ENCODE data around the gene TBK1. TPM values are rescaled to one million over a fixed set of nuclear protein-coding genes. Genes with fewer than 3 reads are reported as not detected.

TBK1 gene
- total RNA-seq, 1 experiment from 2014 or later = 32.4 TPM

GRCh38 chr12:64478661-64479060 lies 26.7 kb downstream of the TBK1 start:
- intact Hi-C loops (cut with micrococcal nuclease; ENCODE audit: unreplicated experiment) = no loop called here

GRCh38 chr12:64480148-64480547 lies 28.2 kb downstream of the TBK1 start:
- peaks cover 42% of the 10 kb centered on the region for H3K36me3 ChIP-seq (ENCODE audit: control insufficient read depth, insufficient read depth, low read length)
- H3K9me3 ChIP-seq (ENCODE audit: control insufficient read depth, insufficient read depth, low read depth, low read length) = no peaks in the 10 kb centered on the region
- POLR2A ChIA-PET = no interaction called here
- no peak overlapping the region for H3K4me3 ChIP-seq (ENCODE audit: low read depth in 2 of 2, low read length in 2 of 2)
- intact Hi-C loops (cut with micrococcal nuclease; ENCODE audit: unreplicated experiment) (no loop called here), in situ Hi-C loops (cut with HindIII; ENCODE audit: low pct_unique_long_range_greater_than_20kb, low sequenced_read_pairs) (no loop called here)
- no peak for TF ChIP-seq TCF7L2 (IDR thresholded peaks at IDR 0.05; ENCODE audit: low read depth, low read length)
- no peak for TF ChIP-seq SIN3A (IDR thresholded peaks at IDR 0.05; ENCODE audit: borderline replicate concordance, insufficient read depth, low read depth, low read length)
- no peak for TF ChIP-seq CTCF (IDR thresholded peaks at IDR 0.05)
- TF ChIP-seq REST (IDR thresholded peaks at IDR 0.05; ENCODE audit: insufficient read depth in 1 of 2, low read depth in 2 of 2, low read length in 1 of 2) = no peak
- no peak for TF ChIP-seq POLR2AphosphoS5 (IDR thresholded peaks at IDR 0.05; ENCODE audit: low read depth, low read length)
- BruUV-seq (replicated peaks) = no TSS peak
- no peaks in the 10 kb centered on the region for H3K27me3 ChIP-seq (ENCODE audit: control insufficient read depth, insufficient read depth, low read length)
- CTCF ChIA-PET = no interaction called here
- no peak overlapping the region for H3K27ac ChIP-seq (ENCODE audit: low read length)
- no peaks in the 10 kb centered on the region for H3K4me1 ChIP-seq (ENCODE audit: control insufficient read depth, insufficient read depth, low read length)
- no peak for ATAC-seq
- DNase-seq (ENCODE audit: low read depth, low spot score) = no peak

More at GRCh38 chr12:64478661-64479060, 26.7 kb downstream of the TBK1 start:
- no peaks in the 10 kb centered on the region for H3K4me1 ChIP-seq (ENCODE audit: control insufficient read depth, insufficient read depth, low read length)
- no peak for TF ChIP-seq TCF7L2 (IDR thresholded peaks at IDR 0.05; ENCODE audit: low read depth, low read length)
- no peak for TF ChIP-seq CTCF (IDR thresholded peaks at IDR 0.05)
- TF ChIP-seq POLR2AphosphoS5 (IDR thresholded peaks at IDR 0.05; ENCODE audit: low read depth, low read length) = no peak
- no peak for TF ChIP-seq SIN3A (IDR thresholded peaks at IDR 0.05; ENCODE audit: borderline replicate concordance, insufficient read depth, low read depth, low read length)
- no peak for TF ChIP-seq REST (IDR thresholded peaks at IDR 0.05; ENCODE audit: insufficient read depth in 1 of 2, low read depth in 2 of 2, low read length in 1 of 2)
- no peaks in the 10 kb centered on the region for H3K27me3 ChIP-seq (ENCODE audit: control insufficient read depth, insufficient read depth, low read length)
- CTCF ChIA-PET = no interaction called here
- H3K27ac ChIP-seq (ENCODE audit: low read length) = no peak overlapping the region
- no peak overlapping the region for H3K4me3 ChIP-seq (ENCODE audit: low read depth in 2 of 2, low read length in 2 of 2)
- H3K36me3 ChIP-seq (ENCODE audit: control insufficient read depth, insufficient read depth, low read length) = peaks cover 36% of the 10 kb centered on the region
- DNase-seq (ENCODE audit: low read depth, low spot score) = no peak
- BruUV-seq (replicated peaks) = no TSS peak
- POLR2A ChIA-PET = no interaction called here
- ATAC-seq = no peak
- in situ Hi-C loops (cut with HindIII; ENCODE audit: low pct_unique_long_range_greater_than_20kb, low sequenced_read_pairs) = no loop called here
- no peaks in the 10 kb centered on the region for H3K9me3 ChIP-seq (ENCODE audit: control insufficient read depth, insufficient read depth, low read depth, low read length)

All from Panc1 (cell line).